H1 (cell line): ENCODE results near the gene RNF175. TPM values are rescaled to one million over a fixed set of nuclear protein-coding genes. Genes with fewer than 3 reads are reported as not detected.

Experiments
- EGR1 ChIP-seq: IDR thresholded peaks from 2 replicates; pipeline ENCODE4 v1.6.1; 2011; ENCODE audit warnings: low read depth, low read length, borderline replicate concordance
- HDAC2 ChIP-seq, 2 experiments: fragments of 300-600 bp in 1 of 2; sonication (generic) in 1 of 2; IDR thresholded peaks; 2 replicates each; pipeline ENCODE4 v1.6.1; 2011 to 2012; ENCODE audit warnings: low read depth in 2 of 2, low read length in 2 of 2, mild to moderate bottlenecking in 2 of 2, moderate library complexity in 2 of 2, borderline replicate concordance in 1 of 2, inconsistent platforms in 1 of 2
- JUN ChIP-seq: IDR thresholded peaks from 2 replicates; pipeline ENCODE4 v1.6.1; 2011; ENCODE audit warnings: low read depth, mild to moderate bottlenecking, improper control_type of control experiment, low read length
- SIX5 ChIP-seq: IDR thresholded peaks from 2 replicates; pipeline ENCODE4 v1.6.1; 2011; ENCODE audit warnings: mild to moderate bottlenecking, low read depth, low read length
- TCF12 ChIP-seq: IDR thresholded peaks from 2 replicates; pipeline ENCODE4 v1.6.1; 2011; ENCODE audit warnings: low read depth, mild to moderate bottlenecking, low read length
- TEAD4 ChIP-seq: IDR thresholded peaks from 2 replicates; pipeline ENCODE4 v1.6.1; 2012; ENCODE audit warnings: low read depth, low read length, inconsistent platforms, mixed read lengths
- polyA plus RNA-seq, 7 experiments: library from polyadenylated mRNA; depleted of rRNA in 3 of 7; stranded (reverse) in 5 of 7; unstranded in 2 of 7; fragments of >200 nt in 5 of 7; fragments of 200-250 nt in 2 of 7; gene quantifications; 1 replicate in 5 of 7; 2 replicates in 1 of 7; 4 replicates in 1 of 7; pipeline versions ENCODE4 v1.2.1 to v1.2.3, GENCODE V29; 2011 to 2013; ENCODE audit warnings: missing spikeins in 2 of 7, mixed read lengths in 2 of 7
- total RNA-seq: library from RNA; stranded (reverse); fragmentation: NEBNext Ultra II Directional; extraction: Animal tissue kit (Norgen Biotek cat#: 25700); gene quantifications from 2 replicates; pipeline ENCODE4 v1.2.1, GENCODE V29; 2021

Gene RNF175
- total and polyA plus RNA-seq, 2 of the 8 experiments (the other 6 are each of a cell fraction or from before 2014, with no cell fraction given), result 7.9 to 9.8 TPM

DNA sequence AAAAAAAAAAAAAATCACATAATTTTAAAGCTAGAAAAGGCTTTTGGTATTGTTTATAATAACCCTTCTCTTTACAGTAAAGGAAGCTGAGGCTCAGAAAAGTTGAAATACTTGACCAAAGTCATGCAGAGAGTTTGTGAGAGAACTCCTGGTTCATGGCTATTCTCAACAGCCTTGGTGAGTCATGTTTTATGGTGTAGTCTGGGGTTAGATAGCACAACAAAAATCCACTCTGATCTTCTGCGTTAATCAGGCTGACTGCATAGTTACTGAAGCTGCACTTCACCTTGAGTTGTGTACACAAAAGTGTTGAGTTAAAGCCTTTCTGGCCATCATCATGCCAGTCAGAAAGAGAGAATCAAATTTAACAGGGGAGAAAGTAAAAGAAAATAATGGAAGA, 48.4 kb upstream of the RNF175 start (continued):
- TF ChIP-seq HDAC2 (IDR thresholded peaks at IDR 0.05; ENCODE audit: borderline replicate concordance in 1 of 2, low read depth in 2 of 2, low read length in 2 of 2) (no peak), EGR1 (no peak), SIX5 (no peak), TEAD4 (no peak), JUN (no peak), TCF12 (no peak)
- TF ChIP-seq, all 59 proteins: peak for 0
